Measurements from ENCODE around the gene CD79B. TPM values are rescaled to one million over a fixed set of nuclear protein-coding genes. Genes with fewer than 3 reads are reported as not detected.

CD79B gene
- not detected in 2 replicates for total RNA-seq (2014; rRNA removed; shearing (Covaris generic))
- not detected in 2 replicates for polyA plus RNA-seq (2014; cell fraction: nucleus; rRNA removed)

GRCh38 chr17:63931981-63932561, at the start of gene CD79B:
Gene CD79B (minus strand): TSS chr17:63932331. CDS start chr17:63932261, 70 bp downstream.
- no peak for DNase-seq (ENCODE audit: extremely low read depth, low read depth)

GRCh38 chr17:63978272-63979200, 46.4 kb upstream of the CD79B start:
- DNase-seq (ENCODE audit: extremely low read depth, low read depth): no peak

GRCh38 chr17:63976702-63977101, 44.6 kb upstream of the CD79B start:
- DNase-seq (ENCODE audit: extremely low read depth, low read depth): no peak

- DNase-seq (ENCODE audit: extremely low read depth, low read depth): no peak
Measured at GRCh38 chr17:63975541-63976092, 43.5 kb upstream of the CD79B start.

GRCh38 chr17:63974594-63975192, 42.6 kb upstream of the CD79B start:
- no peak for DNase-seq (ENCODE audit: extremely low read depth, low read depth)

GRCh38 chr17:63973930-63974593, 41.9 kb upstream of the CD79B start:
- no peak for DNase-seq (ENCODE audit: extremely low read depth, low read depth)

GRCh38 chr17:63973247-63973646, 41.1 kb upstream of the CD79B start:
- DNase-seq (ENCODE audit: extremely low read depth, low read depth): no peak

GRCh38 chr17:63972796-63973195, 40.7 kb upstream of the CD79B start, which contains the start of gene SCN4A:
Gene SCN4A (minus strand): TSS chr17:63972918. CDS start chr17:63972841, 77 bp downstream.
- DNase-seq (ENCODE audit: extremely low read depth, low read depth): no peak

- no peak for DNase-seq (ENCODE audit: extremely low read depth, low read depth)
Measured at GRCh38 chr17:63969278-63969677, 37.1 kb upstream of the CD79B start.

- no peak for DNase-seq (ENCODE audit: extremely low read depth, low read depth)
Measured at GRCh38 chr17:63967953-63968352, 35.8 kb upstream of the CD79B start.

- DNase-seq (ENCODE audit: extremely low read depth, low read depth): no peak
Measured at GRCh38 chr17:63966646-63967264, 34.6 kb upstream of the CD79B start.

- DNase-seq (ENCODE audit: extremely low read depth, low read depth): no peak
Measured at GRCh38 chr17:63963123-63963522, 31.0 kb upstream of the CD79B start.

GRCh38 chr17:63962298-63962744, 30.2 kb upstream of the CD79B start:
- DNase-seq (ENCODE audit: extremely low read depth, low read depth): no peak

GRCh38 chr17:63961355-63962212, 29.5 kb upstream of the CD79B start:
- DNase-seq (ENCODE audit: extremely low read depth, low read depth): peak; percentile 78

GRCh38 chr17:63960430-63960829, 28.3 kb upstream of the CD79B start:
- no peak for DNase-seq (ENCODE audit: extremely low read depth, low read depth)

GRCh38 chr17:63960006-63960405, 27.9 kb upstream of the CD79B start:
- no peak for DNase-seq (ENCODE audit: extremely low read depth, low read depth)

GRCh38 chr17:63956296-63956920, 24.3 kb upstream of the CD79B start:
- DNase-seq (ENCODE audit: extremely low read depth, low read depth): no peak

- no peak for DNase-seq (ENCODE audit: extremely low read depth, low read depth)
Measured at GRCh38 chr17:63955791-63956190, 23.7 kb upstream of the CD79B start.

GRCh38 chr17:63955232-63955631, 23.1 kb upstream of the CD79B start:
- DNase-seq (ENCODE audit: extremely low read depth, low read depth): no peak

All from NCI-H460 (cell line).